VCaP (cell line): ENCODE data around the gene TPH1.

Source experiments
- H3K27ac ChIP-seq: fragments of 450-650 bp; 2 replicates; pipeline ENCODE4 v1.5.1; 2017
- TF ChIP-seq, protein P1 (sequence below): fragments of 450-650 bp; conservative IDR thresholded peaks from 2 replicates; pipeline ENCODE4 v1.5.1; 2017; ENCODE audit warnings: mild to moderate bottlenecking, moderate library complexity

Gene TPH1

DNA sequence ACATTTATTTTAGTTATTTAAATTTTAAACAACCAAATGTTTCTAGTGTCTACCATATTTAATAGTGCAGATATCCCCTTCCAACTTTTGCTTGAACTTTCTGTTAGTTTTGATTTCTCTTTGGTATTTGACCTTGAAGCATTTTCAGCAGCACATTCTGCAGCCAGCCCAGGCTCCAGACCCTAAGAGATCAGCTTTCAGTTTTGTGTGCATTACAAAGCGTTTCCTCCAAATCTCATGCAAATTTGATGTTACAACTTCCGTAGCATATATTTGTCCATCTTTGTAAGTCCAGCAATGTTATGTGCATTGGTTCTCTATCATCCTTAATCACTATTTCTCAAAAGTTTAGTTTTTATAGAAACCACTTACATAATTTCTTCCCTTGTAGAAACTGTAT, 18.6 kb downstream of the TPH1 start:
- no peak overlapping the region for H3K27ac ChIP-seq
- TF ChIP-seq, protein P1, sequence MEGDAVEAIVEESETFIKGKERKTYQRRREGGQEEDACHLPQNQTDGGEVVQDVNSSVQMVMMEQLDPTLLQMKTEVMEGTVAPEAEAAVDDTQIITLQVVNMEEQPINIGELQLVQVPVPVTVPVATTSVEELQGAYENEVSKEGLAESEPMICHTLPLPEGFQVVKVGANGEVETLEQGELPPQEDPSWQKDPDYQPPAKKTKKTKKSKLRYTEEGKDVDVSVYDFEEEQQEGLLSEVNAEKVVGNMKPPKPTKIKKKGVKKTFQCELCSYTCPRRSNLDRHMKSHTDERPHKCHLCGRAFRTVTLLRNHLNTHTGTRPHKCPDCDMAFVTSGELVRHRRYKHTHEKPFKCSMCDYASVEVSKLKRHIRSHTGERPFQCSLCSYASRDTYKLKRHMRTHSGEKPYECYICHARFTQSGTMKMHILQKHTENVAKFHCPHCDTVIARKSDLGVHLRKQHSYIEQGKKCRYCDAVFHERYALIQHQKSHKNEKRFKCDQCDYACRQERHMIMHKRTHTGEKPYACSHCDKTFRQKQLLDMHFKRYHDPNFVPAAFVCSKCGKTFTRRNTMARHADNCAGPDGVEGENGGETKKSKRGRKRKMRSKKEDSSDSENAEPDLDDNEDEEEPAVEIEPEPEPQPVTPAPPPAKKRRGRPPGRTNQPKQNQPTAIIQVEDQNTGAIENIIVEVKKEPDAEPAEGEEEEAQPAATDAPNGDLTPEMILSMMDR = no peak

DNA sequence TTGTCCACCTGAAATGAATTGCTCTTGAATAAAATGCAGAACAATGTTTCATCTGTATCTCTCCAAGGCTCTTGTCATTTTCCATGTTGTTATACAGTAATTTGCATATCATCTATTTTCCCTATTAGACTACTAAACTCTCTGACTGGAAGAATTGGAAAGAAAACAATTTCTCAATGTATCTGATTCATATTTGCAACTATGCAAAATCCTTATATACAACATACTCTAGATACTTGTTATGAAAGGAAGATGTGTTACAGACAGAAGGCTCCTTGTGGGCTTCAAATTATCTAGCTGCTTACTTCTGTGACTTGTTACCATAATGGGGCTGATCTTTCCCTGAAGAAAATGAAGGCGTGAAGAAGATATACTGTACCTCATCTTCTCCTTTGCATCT, 23.6 kb downstream of the TPH1 start:
- TF ChIP-seq, protein P1 = no peak
- no peak overlapping the region for H3K27ac ChIP-seq

DNA sequence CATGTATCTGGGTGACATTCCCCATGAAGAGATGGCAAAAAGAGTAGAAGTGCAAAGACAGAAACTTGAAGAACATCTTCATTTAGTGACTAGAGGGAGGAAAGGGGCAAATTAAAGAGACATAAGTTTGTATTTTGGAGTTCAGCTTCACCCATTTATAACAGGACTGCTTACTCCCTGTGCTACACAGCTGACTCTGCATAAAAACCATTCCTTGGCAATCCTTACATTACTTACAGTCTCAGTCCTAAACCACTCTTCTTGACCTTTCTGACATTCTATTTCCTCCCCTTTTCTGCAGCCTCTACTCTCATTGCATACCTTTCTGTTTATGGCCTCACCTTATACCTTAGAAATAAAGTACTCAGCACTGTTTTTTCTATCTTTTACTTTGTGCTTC, 26.4 kb downstream of the TPH1 start:
- H3K27ac ChIP-seq = no peak overlapping the region
- TF ChIP-seq, protein P1 = no peak

DNA sequence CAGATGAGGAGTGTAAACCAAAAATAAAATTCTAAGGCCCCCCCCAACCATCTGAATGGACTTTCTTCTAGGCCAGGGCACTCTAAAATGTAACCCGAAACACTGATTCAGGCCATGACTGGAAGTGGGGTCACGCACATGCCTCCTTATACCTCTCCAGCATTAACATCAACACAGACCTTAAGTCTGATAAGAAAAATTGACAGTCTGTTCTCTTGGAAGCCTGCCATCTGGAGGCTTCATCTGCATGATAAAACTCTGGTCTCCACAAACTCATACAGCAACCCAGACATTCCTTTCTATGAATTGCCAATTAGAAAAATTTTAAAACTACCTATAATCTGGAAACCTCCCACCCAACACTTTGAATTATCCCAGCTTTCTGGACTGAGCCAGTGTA, 29.3 kb downstream of the TPH1 start:
- H3K27ac ChIP-seq = no peak overlapping the region
- TF ChIP-seq, protein P1 = no peak

DNA sequence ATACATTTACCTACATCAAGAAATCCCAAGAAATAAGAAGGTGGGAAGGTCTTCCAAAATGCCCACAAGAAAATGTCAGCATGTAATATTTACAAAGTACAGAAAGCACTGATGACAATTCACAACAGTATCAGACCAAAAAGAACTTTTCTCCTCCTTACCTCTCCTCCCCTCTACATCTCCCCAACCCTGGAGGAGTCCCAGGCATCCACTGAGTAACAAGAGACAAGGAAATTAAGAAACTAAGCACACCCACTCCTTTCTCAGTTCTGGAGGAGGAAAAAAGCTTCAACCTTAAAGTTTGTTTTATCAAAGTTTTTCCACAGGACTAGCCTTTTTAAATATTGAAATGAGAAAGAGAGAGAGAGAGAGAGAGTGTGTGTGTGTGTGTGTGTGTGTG, 31.2 kb downstream of the TPH1 start:
- H3K27ac ChIP-seq = no peak overlapping the region

DNA sequence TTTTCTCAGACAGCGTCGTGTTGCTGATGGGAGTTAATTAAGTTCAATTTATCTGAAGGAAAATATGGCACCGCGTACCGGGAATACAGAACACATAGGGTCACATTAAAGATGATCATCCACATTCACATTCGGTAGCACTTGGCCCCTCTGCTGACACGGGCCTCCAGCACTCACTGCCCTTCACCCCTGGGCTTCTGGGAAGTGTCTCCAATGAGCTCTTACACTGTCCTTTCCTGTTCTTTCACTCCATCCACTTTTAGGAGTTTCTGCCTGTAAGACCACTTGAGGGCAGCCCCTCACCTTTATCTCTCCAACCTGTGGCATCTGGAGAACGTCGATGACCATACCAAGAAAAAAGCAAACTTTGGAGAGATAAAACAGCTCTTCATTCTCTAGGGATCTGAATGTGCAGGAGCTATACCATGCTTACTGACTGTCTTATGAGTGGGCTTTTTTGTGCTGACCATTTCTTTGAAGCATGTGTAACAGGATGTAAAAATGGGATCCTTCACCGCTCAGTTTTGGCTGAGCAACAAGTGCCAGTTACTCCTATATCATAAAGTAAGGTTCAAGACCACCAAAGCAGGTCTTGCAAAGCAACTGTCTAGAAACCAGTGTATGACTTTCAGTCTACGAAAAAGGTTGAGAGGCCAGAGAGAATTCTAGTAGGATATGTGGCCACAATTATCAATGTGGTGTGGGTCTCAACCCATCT, 32.1 kb downstream of the TPH1 start:
- TF ChIP-seq, protein P1 = no peak
- peak overlapping the region; percentile 84 for H3K27ac ChIP-seq

More for the DNA sequence above, 31.2 kb downstream of the TPH1 start:
- TF ChIP-seq, protein P1 = no peak

DNA sequence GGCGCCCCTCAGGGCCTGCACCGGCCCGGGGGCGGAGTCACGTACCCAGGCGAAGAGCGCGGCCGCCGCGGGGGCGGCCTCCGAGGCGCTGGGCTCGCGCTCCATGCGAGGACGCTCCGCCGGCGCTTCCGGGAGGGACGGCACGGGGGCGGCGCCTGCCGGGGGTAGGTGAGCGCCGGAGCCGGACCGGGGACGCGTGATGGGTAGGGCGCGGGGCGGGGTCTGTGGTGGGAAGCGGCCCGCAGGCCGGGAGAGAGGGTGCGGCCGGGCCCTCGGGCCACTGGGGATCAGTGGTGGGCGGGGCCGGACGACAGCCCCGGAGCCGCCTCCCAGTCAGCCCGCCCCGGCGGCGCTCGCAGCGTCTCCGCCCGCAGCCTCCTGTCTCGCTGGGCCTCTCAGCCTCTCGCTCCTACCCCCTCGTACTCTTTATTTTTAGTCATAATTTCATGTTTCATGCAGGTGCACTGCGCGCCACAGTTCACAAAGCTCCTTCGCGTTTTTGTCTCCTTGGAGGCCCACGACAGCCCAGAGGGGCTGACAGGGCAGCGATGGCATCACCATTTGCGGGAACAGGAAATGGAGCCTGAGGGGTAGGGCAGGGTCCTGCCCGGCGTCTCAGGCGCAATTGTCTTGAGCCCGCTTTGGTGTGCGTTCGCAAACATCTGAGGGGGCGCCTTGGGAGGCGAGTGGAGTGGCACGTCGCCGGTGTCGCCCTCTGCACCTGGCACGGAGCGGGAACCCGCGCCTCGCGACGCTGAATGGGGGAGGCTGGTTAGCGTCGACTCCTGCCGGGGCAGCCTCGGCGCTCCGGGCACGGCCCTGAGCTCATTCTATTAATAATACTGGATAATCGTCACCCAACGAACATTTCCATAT, 32.9 kb downstream of the TPH1 start, which contains the start of gene SERGEF:
SERGEF (minus strand) TSS at position 142 of the 876 bp plus-strand sequence; CDS start at position 105, 37 bp downstream.
- TF ChIP-seq, protein P1 = peak; percentile 14; the same call in 1 of the 2 replicates
- peak within 1 kb of the TSS; percentile 84 for H3K27ac ChIP-seq
